Testis (tissue), 3 donors: ENCODE results near the gene FRRS1L. TPM values are rescaled to one million over a fixed set of nuclear protein-coding genes. Genes with fewer than 3 reads are reported as not detected.

Source experiments
- DNase-seq: peaks from one replicate; pipeline ENCODE4 v3.0.0-alpha.2; 2019
- H3K27ac ChIP-seq, 2 donors: fragments of 200-600 bp; sonication (generic); one replicate each; pipeline ENCODE4 v1.5.1; 2019
- H3K27me3 ChIP-seq: fragments of 200-600 bp; sonication (generic); one replicate; pipeline ENCODE4 v1.5.1; 2019
- H3K36me3 ChIP-seq: fragments of 200-600 bp; sonication (generic); one replicate; pipeline ENCODE4 v1.5.1; 2017; ENCODE audit warnings: low read depth; ENCODE audit errors: missing control alignments
- H3K4me1 ChIP-seq: fragments of 200-600 bp; sonication (generic); one replicate; pipeline ENCODE4 v1.5.1; 2019
- H3K4me3 ChIP-seq, 2 donors: fragments of 200-600 bp; sonication (generic); one replicate each; pipeline ENCODE4 v1.5.1; 2017 to 2019
- H3K9me3 ChIP-seq: fragments of 200-600 bp; sonication (generic); one replicate; pipeline ENCODE4 v1.5.1; 2017
- CTCF ChIP-seq, 3 experiments: fragments of 450-650 bp in 2 of 3; fragments of 200-600 bp in 1 of 3; sonication (generic) in 1 of 3; IDR thresholded peaks; one replicate each; pipeline ENCODE4 v1.5.1; 2016 to 2019; ENCODE audit warnings: antibody characterized with exemption in 3 of 3, mild to moderate bottlenecking in 2 of 3, moderate library complexity in 1 of 3
- POLR2A ChIP-seq: fragments of 450-650 bp; IDR thresholded peaks from one replicate; pipeline ENCODE4 v1.6.1; 2017; ENCODE audit warnings: antibody characterized with exemption, mild to moderate bottlenecking, moderate library complexity
- WGBS, 2 donors: methylation state at CpG; one replicate each; pipeline ENCODE4 v1.1.5; 2018; 5-methylcytosine and 5-hydroxymethylcytosine counted together
- intact Hi-C: fragments of 100-400 bp; cut with DNase I; formaldehyde crosslinking; loops from one replicate; pipeline ENCODE4 v1.15.1; 2023; ENCODE audit warnings: low total_unique reads
- polyA plus RNA-seq: library from polyadenylated mRNA; stranded (reverse); fragments of 350-450 nt; fragmentation: Illumina TruSeq; extraction: RNeasy Lipid Tissue Mini Kit (QIAGEN cat#74804); gene quantifications from one replicate; pipeline ENCODE4 v1.2.3, GENCODE V29; 2014; ENCODE audit warnings: low read depth, low replicate concordance; ENCODE audit not compliant: insufficient read depth
- total RNA-seq, 2 donors: library from RNA; depleted of rRNA; stranded (reverse); fragments of >200 nt; gene quantifications; one replicate each; pipeline ENCODE4 v1.2.3, GENCODE V29; 2016

Gene FRRS1L
- total and polyA plus RNA-seq, 3 donors from 2014 or later = 5.3 to 9.3 (median 6.0) TPM

- no peak for DNase-seq
- Histone ChIP-seq H3K36me3 (no peaks in the 10 kb centered on the region), H3K27me3 (no peaks in the 10 kb centered on the region), H3K9me3 (no peaks in the 10 kb centered on the region), H3K4me3 (no peak overlapping the region), H3K4me1 (no peaks in the 10 kb centered on the region), H3K27ac (no peak overlapping the region)
- 90 to 96% methylated on average over 3 of the region's 3 CpGs for WGBS, 2 donors
- no peak for TF ChIP-seq POLR2A
- TF ChIP-seq CTCF (IDR thresholded peaks at IDR 0.05) = no peak
- intact Hi-C loops = no loop called here
Measured at GRCh38 chr9:109162677-109163076, 4.4 kb downstream of the FRRS1L start.

GRCh38 chr9:109161471-109161870 lies 5.6 kb downstream of the FRRS1L start:
- no peak for TF ChIP-seq POLR2A
- no peak for TF ChIP-seq CTCF (IDR thresholded peaks at IDR 0.05)
- Histone ChIP-seq H3K27me3 (no peaks in the 10 kb centered on the region), H3K4me3 (no peak overlapping the region), H3K27ac (no peak overlapping the region), H3K36me3 (no peaks in the 10 kb centered on the region), H3K4me1 (no peaks in the 10 kb centered on the region), H3K9me3 (no peaks in the 10 kb centered on the region)
- no peak for DNase-seq
- 94 to 95% methylated on average over 3 of the region's 3 CpGs for WGBS, 2 donors
- intact Hi-C loops = no loop called here

- Histone ChIP-seq H3K9me3 (no peaks in the 10 kb centered on the region), H3K27ac (no peak overlapping the region), H3K36me3 (no peaks in the 10 kb centered on the region), H3K4me3 (no peak overlapping the region), H3K4me1 (no peaks in the 10 kb centered on the region), H3K27me3 (no peaks in the 10 kb centered on the region)
- intact Hi-C loops = no loop called here
- 94% methylated on average over 4 of the region's 4 CpGs for WGBS, 2 donors
- TF ChIP-seq CTCF (IDR thresholded peaks at IDR 0.05) (no peak), POLR2A (no peak)
- DNase-seq = no peak
Measured at GRCh38 chr9:109159583-109159982, 7.5 kb downstream of the FRRS1L start.

- Histone ChIP-seq H3K4me3 (no peak overlapping the region), H3K4me1 (no peaks in the 10 kb centered on the region), H3K9me3 (no peaks in the 10 kb centered on the region), H3K36me3 (no peaks in the 10 kb centered on the region), H3K27ac (no peak overlapping the region), H3K27me3 (no peaks in the 10 kb centered on the region)
- TF ChIP-seq POLR2A (no peak), CTCF (IDR thresholded peaks at IDR 0.05) (no peak)
- intact Hi-C loops = no loop called here
- no peak for DNase-seq
Measured at GRCh38 chr9:109158651-109159050, 8.4 kb downstream of the FRRS1L start.

GRCh38 chr9:109156708-109157107 lies 10.3 kb downstream of the FRRS1L start:
- no peaks in the 10 kb centered on the region for H3K4me1 ChIP-seq
- H3K27me3 ChIP-seq = no peaks in the 10 kb centered on the region
- no peaks in the 10 kb centered on the region for H3K36me3 ChIP-seq
- no peaks in the 10 kb centered on the region for H3K9me3 ChIP-seq
- no peak overlapping the region for H3K27ac ChIP-seq
- TF ChIP-seq POLR2A (no peak), CTCF (IDR thresholded peaks at IDR 0.05) (no peak)
- WGBS, 2 donors = 86 to 90% methylated on average over 8 of the region's 8 CpGs
- no peak for DNase-seq
- intact Hi-C loops = no loop called here
- no peak overlapping the region for H3K4me3 ChIP-seq
